Activated T-cell treated with anti-CD3 and anti-CD28 coated beads, Interleukin-2, amount 50 U/mL, for 4 hours (primary cell): Measurements from ENCODE around the gene UMPS. TPM values are rescaled to one million over a fixed set of nuclear protein-coding genes. Genes with fewer than 3 reads are reported as not detected.
"Not testable (repeated sequence)": the region's sequence is repeated elsewhere in the genome, so short reads cannot be mapped to it uniquely, and the experiment has no call there.

Experiments used
- ATAC-seq, 2 donors: fragments of 200-7000 bp; cut with Tn5 transposase; one replicate each; pipeline ENCODE4 v1.10.0; 2021
- DNase-seq: peaks from one replicate; pipeline ENCODE4 v3.0.0-alpha.2; 2020
- H3K27me3 Mint-ChIP-seq: one replicate; pipeline ENCODE4 v1.8.0; 2021; ENCODE audit warnings: low read depth, mixed read lengths
- H3K36me3 Mint-ChIP-seq: one replicate; pipeline ENCODE4 v1.8.0; 2022; ENCODE audit warnings: mixed read lengths; ENCODE audit not compliant: insufficient read depth
- H3K4me1 Mint-ChIP-seq: one replicate; pipeline ENCODE4 v1.8.0; 2021; ENCODE audit warnings: low read depth, mixed read lengths
- H3K4me3 Mint-ChIP-seq: one replicate; pipeline ENCODE4 v1.8.0; 2021; ENCODE audit warnings: mild to moderate bottlenecking, moderate library complexity, mixed read lengths
- H3K9me3 Mint-ChIP-seq: one replicate; pipeline ENCODE4 v1.8.0; 2021; ENCODE audit warnings: mixed read lengths
- total RNA-seq, 3 donors: library from RNA; stranded (reverse); gene quantifications; one replicate each; pipeline ENCODE4 v1.2.1, GENCODE V29; 2021

UMPS gene
- total RNA-seq, 3 donors from 2014 or later: 72.7 to 83.9 (median 75.5) TPM

DNA sequence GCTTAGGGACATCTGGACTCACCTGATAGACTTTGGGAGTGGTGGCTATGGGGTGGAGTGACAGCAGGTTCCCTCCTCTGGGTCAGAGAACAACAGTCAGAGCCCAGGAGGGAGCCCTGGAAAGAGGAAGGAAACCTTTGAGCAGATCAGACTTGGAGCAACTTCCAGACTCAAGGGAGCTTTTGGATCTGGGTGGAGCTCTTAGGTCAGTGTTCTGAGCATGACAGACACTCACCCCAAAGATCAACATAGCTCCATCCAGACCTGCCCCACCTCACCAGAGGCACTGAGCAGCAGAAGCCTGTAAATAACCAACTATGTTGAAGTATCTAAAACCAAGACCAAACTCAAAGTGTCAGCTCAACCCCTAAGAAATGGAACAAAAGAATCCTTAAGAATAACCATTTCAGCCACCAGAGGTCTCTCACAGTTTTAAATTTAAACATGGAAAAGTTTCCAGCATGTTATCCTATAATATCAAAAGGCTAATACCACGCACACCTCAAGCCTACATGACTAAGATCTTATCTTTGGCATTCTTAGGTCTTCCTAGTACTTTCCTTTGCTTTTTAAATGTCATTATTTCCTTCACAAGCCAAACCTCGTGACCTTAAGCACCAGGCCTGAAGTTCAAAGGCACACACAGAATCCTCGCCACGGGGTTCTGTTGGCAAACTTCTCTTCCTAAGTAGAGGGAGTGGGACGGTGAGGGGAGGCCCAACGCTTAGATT is 56.4 kb downstream of the UMPS start:
- no peak overlapping the region for H3K4me3 Mint-ChIP-seq
- DNase-seq (no peak), ATAC-seq (no peak)
- H3K36me3 Mint-ChIP-seq: no peaks in the 10 kb centered on the region
- H3K27me3 Mint-ChIP-seq: no peaks in the 10 kb centered on the region
- H3K4me1 Mint-ChIP-seq: peaks cover 3% of the 10 kb centered on the region
- H3K9me3 Mint-ChIP-seq: no peaks in the 10 kb centered on the region

- DNase-seq (no peak), ATAC-seq (no peak)
- peaks cover 3% of the 10 kb centered on the region for H3K4me1 Mint-ChIP-seq
- no peaks in the 10 kb centered on the region for H3K36me3 Mint-ChIP-seq
- H3K4me3 Mint-ChIP-seq: no peak overlapping the region
- no peaks in the 10 kb centered on the region for H3K9me3 Mint-ChIP-seq
- no peaks in the 10 kb centered on the region for H3K27me3 Mint-ChIP-seq
These were observed 57.4 kb downstream of the UMPS start for GRCh38 chr3:124787476-124788195.

DNA sequence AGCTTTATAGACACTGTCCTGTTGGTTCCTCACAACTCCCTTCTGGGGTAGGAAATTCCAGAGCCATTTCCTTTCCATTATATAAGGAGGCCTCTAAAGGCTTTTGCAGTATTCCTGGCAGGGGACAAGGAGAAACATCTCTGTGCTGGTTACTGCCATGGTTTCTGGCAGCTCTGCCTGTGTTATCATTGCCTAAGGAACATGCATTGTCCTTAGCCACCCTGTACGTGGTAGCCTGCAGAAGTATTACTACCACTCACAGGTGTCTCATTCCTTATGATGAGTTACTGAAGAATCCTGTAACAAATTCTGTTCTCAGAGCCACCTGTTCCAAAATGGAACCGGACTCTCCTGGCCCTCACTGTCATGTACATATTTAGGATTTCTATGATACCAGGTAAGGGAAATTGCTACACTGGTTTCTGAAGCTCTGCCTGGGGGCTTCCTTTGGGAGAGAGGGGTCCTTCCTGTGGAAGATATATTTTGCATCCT is 58.0 kb downstream of the UMPS start:
- H3K9me3 Mint-ChIP-seq: no peaks in the 10 kb centered on the region
- no peaks in the 10 kb centered on the region for H3K36me3 Mint-ChIP-seq
- DNase-seq (no peak), ATAC-seq (no peak)
- no peaks in the 10 kb centered on the region for H3K27me3 Mint-ChIP-seq
- no peak overlapping the region for H3K4me3 Mint-ChIP-seq
- peaks cover 3% of the 10 kb centered on the region for H3K4me1 Mint-ChIP-seq

DNA sequence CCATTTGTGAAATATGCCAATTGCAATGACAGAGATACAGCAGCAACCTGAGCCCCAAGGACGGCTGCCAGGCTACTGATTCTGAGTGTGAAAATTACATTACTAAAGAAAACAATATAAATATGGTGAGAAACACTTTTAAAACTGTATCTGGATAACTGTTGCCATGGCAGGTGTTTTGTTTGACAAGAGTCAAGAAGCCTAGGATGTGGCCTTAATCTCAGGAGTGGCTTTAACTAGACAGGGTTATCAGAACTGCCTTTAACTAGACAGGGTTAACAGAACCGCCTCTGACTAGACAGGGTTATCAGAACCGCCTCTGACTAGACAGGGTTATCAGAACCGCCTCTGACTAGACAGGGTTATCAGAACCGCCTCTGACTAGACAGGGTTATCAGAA is 58.9 kb downstream of the UMPS start:
- not testable (repeated sequence) for ATAC-seq, H3K4me1 Mint-ChIP-seq, H3K9me3 Mint-ChIP-seq, H3K27me3 Mint-ChIP-seq, DNase-seq, H3K36me3 Mint-ChIP-seq, H3K4me3 Mint-ChIP-seq

DNA sequence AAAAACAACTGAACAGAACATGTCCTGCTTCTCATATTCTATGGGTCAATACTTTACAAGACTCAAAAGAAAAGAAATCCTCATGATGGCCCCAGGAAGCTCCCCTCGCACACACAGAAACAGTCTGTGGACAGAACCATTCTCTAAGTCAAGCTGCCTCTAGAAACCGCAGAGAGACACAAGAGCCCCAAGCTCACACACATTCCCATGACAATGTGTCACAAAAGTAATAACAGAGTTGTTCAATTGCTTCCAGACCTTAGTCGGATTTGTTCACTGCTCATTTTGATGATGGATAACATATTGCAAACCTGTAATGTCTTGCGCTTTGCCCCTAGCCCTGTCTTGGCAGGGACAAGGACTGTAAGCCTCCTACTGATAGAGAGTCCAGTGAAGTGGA is 60.9 kb downstream of the UMPS start:
- ATAC-seq (no peak), DNase-seq (no peak)
- peaks cover 2% of the 10 kb centered on the region for H3K4me1 Mint-ChIP-seq
- H3K36me3 Mint-ChIP-seq: no peaks in the 10 kb centered on the region
- no peaks in the 10 kb centered on the region for H3K27me3 Mint-ChIP-seq
- H3K9me3 Mint-ChIP-seq: no peaks in the 10 kb centered on the region
- no peak overlapping the region for H3K4me3 Mint-ChIP-seq

- DNase-seq (no peak), ATAC-seq (peak in 1 of 2 donors; percentile 30)
These were observed 61.4 kb downstream of the UMPS start for GRCh38 chr3:124791639-124792151.

DNA sequence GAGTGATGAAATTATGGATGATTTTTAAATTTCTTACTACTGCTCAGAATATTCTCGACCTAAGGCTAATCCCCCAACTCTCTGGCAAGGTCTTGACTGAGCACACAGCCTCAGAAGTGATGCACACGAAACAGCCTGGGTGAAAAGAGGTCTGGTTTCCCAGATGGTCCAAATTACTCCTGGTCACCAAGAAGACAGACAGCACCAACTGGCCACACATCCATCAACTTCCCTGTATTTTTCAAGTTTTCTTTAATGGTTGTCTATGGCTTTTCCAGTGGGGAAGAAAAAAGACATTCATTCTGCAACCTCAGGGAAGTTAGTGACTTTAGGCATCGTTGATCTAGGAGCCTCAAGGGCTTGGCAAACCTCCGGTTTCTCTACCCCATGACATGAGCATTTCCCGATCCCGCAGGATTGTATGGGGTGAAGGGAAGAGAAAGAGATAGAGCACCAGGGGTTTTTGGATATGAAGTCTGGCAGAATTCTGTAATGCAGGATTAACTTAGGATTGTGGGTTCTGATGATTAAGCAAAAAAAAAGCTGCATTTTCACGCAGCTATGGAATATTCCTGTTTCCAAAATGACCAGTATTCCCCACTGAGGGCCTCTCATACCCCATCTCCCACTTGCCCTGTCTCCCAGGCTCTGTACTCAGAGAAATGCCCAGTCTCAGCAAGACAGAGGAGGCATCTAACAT is 62.2 kb downstream of the UMPS start:
- DNase-seq: no peak
- no peaks in the 10 kb centered on the region for H3K27me3 Mint-ChIP-seq

More at GRCh38 chr3:124791639-124792151, 61.4 kb downstream of the UMPS start:
- Mint-ChIP-seq H3K27me3 (no peaks in the 10 kb centered on the region), H3K4me1 (peaks cover under 1% of the 10 kb centered on the region), H3K36me3 (no peaks in the 10 kb centered on the region), H3K9me3 (no peaks in the 10 kb centered on the region), H3K4me3 (no peak overlapping the region)

GRCh38 chr3:124793054-124793739 is 62.9 kb downstream of the UMPS start:
- Mint-ChIP-seq H3K4me1 (no peaks in the 10 kb centered on the region), H3K9me3 (no peaks in the 10 kb centered on the region), H3K4me3 (no peak overlapping the region), H3K27me3 (no peaks in the 10 kb centered on the region), H3K36me3 (no peaks in the 10 kb centered on the region)
- ATAC-seq (no peak), DNase-seq (no peak)

More for the DNA sequence above, 62.2 kb downstream of the UMPS start:
- no peak for ATAC-seq
- H3K4me1 Mint-ChIP-seq: no peaks in the 10 kb centered on the region
- H3K4me3 Mint-ChIP-seq: no peak overlapping the region
- no peaks in the 10 kb centered on the region for H3K9me3 Mint-ChIP-seq
- H3K36me3 Mint-ChIP-seq: no peaks in the 10 kb centered on the region

- no peak overlapping the region for H3K4me3 Mint-ChIP-seq
- ATAC-seq: no peak
- H3K4me1 Mint-ChIP-seq: no peaks in the 10 kb centered on the region
- no peaks in the 10 kb centered on the region for H3K27me3 Mint-ChIP-seq
- no peak for DNase-seq
- H3K36me3 Mint-ChIP-seq: no peaks in the 10 kb centered on the region
- no peaks in the 10 kb centered on the region for H3K9me3 Mint-ChIP-seq
These were observed 66.2 kb downstream of the UMPS start for GRCh38 chr3:124796477-124796876.

GRCh38 chr3:124797426-124797945 is 67.2 kb downstream of the UMPS start:
- Mint-ChIP-seq H3K27me3 (peaks cover 3% of the 10 kb centered on the region), H3K36me3 (no peaks in the 10 kb centered on the region), H3K9me3 (no peaks in the 10 kb centered on the region), H3K4me3 (no peak overlapping the region), H3K4me1 (no peaks in the 10 kb centered on the region)
- ATAC-seq (no peak), DNase-seq (no peak)

Other genes starting within 250 kb of the UMPS start
- under 1 TPM; 0.71 to 0.87 (median 0.71) TPM for gene ITGB5, start 156.9 kb downstream of the UMPS start, total RNA-seq
- gene MUC13, start 204.3 kb downstream of the UMPS start, total RNA-seq: under 1 TPM in 2 of 3 donors, not detected in 1; 0.05 to 0.10 TPM